GM10266 (cell line): ENCODE data around the gene RTN4RL1.

Experiments
- DNase-seq: peaks from one replicate; pipeline ENCODE4 v3.0.0; 2012; ENCODE audit errors: extremely low spot score
- CTCF ChIP-seq: IDR thresholded peaks from 2 replicates; pipeline ENCODE4 v1.5.1; 2012; ENCODE audit warnings: mild to moderate bottlenecking, low read depth; ENCODE audit not compliant: control insufficient read depth, insufficient read depth; ENCODE audit errors: missing control alignments

The RTN4RL1 gene

GRCh38 chr17:2003525-2003924 lies 21.6 kb downstream of the RTN4RL1 start:
- no peak for DNase-seq
- TF ChIP-seq CTCF, result no peak

GRCh38 chr17:2002767-2003329 lies 22.3 kb downstream of the RTN4RL1 start:
- DNase-seq, result no peak
- no peak for TF ChIP-seq CTCF

- DNase-seq, result no peak
- TF ChIP-seq CTCF, result no peak
Observed at GRCh38 chr17:1999557-2000251, 25.4 kb downstream of the RTN4RL1 start.

GRCh38 chr17:1997927-1998742 lies 27.0 kb downstream of the RTN4RL1 start:
- no peak for DNase-seq
- no peak for TF ChIP-seq CTCF

GRCh38 chr17:1997289-1997926 lies 27.7 kb downstream of the RTN4RL1 start:
- no peak for TF ChIP-seq CTCF
- no peak for DNase-seq

GRCh38 chr17:1996800-1997288 lies 28.3 kb downstream of the RTN4RL1 start:
- DNase-seq, result no peak
- no peak for TF ChIP-seq CTCF
